HEK293 (cell line): ENCODE measurements around the gene RASSF1.

Experiments
- ZNF302 ChIP-seq: fragments of 450-650 bp; formaldehyde crosslinking; IDR thresholded peaks from 2 replicates; pipeline ENCODE4 v1.5.1; 2016; ENCODE audit warnings: missing biosample characterization, missing genetic modification characterization, low read depth
- ZNF76 ChIP-seq: fragments of 450-650 bp; formaldehyde crosslinking; IDR thresholded peaks from 2 replicates; pipeline ENCODE4; 2016; ENCODE audit warnings: low read depth, missing biosample characterization, missing genetic modification characterization, borderline replicate concordance
- ZSCAN5A ChIP-seq: fragments of 450-650 bp; formaldehyde crosslinking; IDR thresholded peaks from 2 replicates; pipeline ENCODE4 v1.5.1; 2016; ENCODE audit warnings: missing biosample characterization, missing genetic modification characterization

- TF ChIP-seq ZNF76 (tag by site-specific recombination) (no peak), ZSCAN5A (tag by site-specific recombination) (no peak), ZNF302 (tag by site-specific recombination) (no peak)
Observed at GRCh38 chr3:50389414-50389767, 48.8 kb upstream of the RASSF1 start.
